ENCODE measurements around the gene PHC1.

- TF ChIP-seq EZH2 (IDR thresholded peaks at IDR 0.05; ENCODE audit: borderline replicate concordance, low read depth, low read length, poor library complexity, severe bottlenecking), result no peak
- TF ChIP-seq CTCF (conservative IDR thresholded peaks at IDR 0.05; ENCODE audit: low read depth, low read length), result no peak
Observed at GRCh38 chr12:8894378-8894777, 19.9 kb upstream of the PHC1 start.
